Right cardiac atrium (tissue), 5 donors: Measurements from ENCODE around the gene ARIH2. TPM values are rescaled to one million over a fixed set of nuclear protein-coding genes. Genes with fewer than 3 reads are reported as not detected.
"Not testable (repeated sequence)": the region's sequence is repeated elsewhere in the genome, so short reads cannot be mapped to it uniquely, and the experiment has no call there.

Experiments used
- ATAC-seq, 2 donors: fragments of 200-7000 bp; cut with Tn5 transposase; one replicate each; pipeline versions ENCODE4 v1.8.0 to v1.9.1; 2020; ENCODE audit warnings: moderate library complexity in 2 of 2, mild to moderate bottlenecking in 1 of 2
- DNase-seq, 3 donors: peaks; one replicate each; pipeline ENCODE4 v3.0.0-alpha.2; 2020
- H3K27ac ChIP-seq: one replicate; pipeline ENCODE4 v1.5.1; 2013; ENCODE audit warnings: mild to moderate bottlenecking, low read length, control low read depth, moderate library complexity
- H3K27me3 ChIP-seq: one replicate; pipeline ENCODE4 v1.6.1; 2013; ENCODE audit not compliant: control insufficient read depth, insufficient read depth
- H3K4me1 ChIP-seq: one replicate; pipeline ENCODE4 v1.6.1; 2013; ENCODE audit warnings: low read length; ENCODE audit not compliant: control insufficient read depth, insufficient read depth
- H3K4me3 ChIP-seq: one replicate; pipeline ENCODE4 v1.5.1; 2013; ENCODE audit warnings: low read length, control low read depth
- H3K9me3 ChIP-seq: one replicate; pipeline ENCODE4 v1.6.1; 2013; ENCODE audit warnings: low read length; ENCODE audit not compliant: control insufficient read depth
- WGBS: extraction: QIAGEN DNeasy Blood & Tissue Kit; methylation state at CpG from one replicate; pipeline ENCODE4 v1.1.7; 2013; 5-methylcytosine and 5-hydroxymethylcytosine counted together
- intact Hi-C, 4 donors: fragments of 100-400 bp; cut with DNase I; formaldehyde crosslinking; loops; one replicate each; pipeline versions ENCODE4 v1.11.0 to v1.14.0; 2022 to 2023
- polyA plus RNA-seq: library from polyadenylated mRNA; stranded (reverse); fragments of 200-250 nt; gene quantifications from one replicate; pipeline ENCODE4 v1.2.3, GENCODE V29; 2013
- total RNA-seq, 4 donors: library from RNA; stranded (reverse); fragmentation: NEBNext Ultra II Directional; extraction: Animal tissue kit (Norgen Biotek cat#: 25700); gene quantifications; one replicate each; pipeline ENCODE4 v1.2.1, GENCODE V29; 2021
- donor health status: healthy with polysubstance abuse.
- donor health status: DM: no; HTN: yes; CAD: no.
- donor health status: DM: no; HTN: no; CAD: no.
- donor health status: DM: no; HTN: yes; CAD: no; lungs with severe emphysema.
- donor health status: DM: yes; HTN: yes; CAD: no.

Gene ARIH2
- total and polyA plus RNA-seq, 5 donors, result 62.2 to 122 (median 96.5) TPM

DNA sequence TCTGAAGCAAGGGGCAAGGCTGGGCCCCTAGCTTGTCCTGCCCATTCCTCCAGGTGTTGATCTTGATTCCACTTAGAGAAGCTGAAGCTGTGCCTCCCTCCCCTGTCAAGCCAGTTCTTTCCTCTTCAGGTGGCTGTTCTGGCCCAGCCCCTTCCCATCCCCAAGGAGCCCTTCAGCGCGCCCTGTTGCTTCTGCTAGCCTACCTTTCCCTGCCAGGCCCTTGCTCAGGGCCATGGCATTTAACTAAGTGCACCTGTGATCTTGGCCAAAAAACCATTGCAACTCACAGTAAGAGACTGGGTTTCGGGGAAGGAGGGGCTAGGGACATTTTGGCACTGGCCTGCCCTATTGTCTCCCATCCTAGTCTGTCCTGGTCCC is 86.7 kb downstream of the ARIH2 start:
- peaks cover 3% of the 10 kb centered on the region for H3K4me1 ChIP-seq
- 96% methylated on average over 3 of the region's 3 CpGs for WGBS
- no peak overlapping the region for H3K27ac ChIP-seq
- no peaks in the 10 kb centered on the region for H3K27me3 ChIP-seq
- ATAC-seq (no peak), DNase-seq (peak in 1 of 3 donors; percentile 23)
- intact Hi-C loops, result no loop called here
- no peaks in the 10 kb centered on the region for H3K9me3 ChIP-seq
- no peak overlapping the region for H3K4me3 ChIP-seq

DNA sequence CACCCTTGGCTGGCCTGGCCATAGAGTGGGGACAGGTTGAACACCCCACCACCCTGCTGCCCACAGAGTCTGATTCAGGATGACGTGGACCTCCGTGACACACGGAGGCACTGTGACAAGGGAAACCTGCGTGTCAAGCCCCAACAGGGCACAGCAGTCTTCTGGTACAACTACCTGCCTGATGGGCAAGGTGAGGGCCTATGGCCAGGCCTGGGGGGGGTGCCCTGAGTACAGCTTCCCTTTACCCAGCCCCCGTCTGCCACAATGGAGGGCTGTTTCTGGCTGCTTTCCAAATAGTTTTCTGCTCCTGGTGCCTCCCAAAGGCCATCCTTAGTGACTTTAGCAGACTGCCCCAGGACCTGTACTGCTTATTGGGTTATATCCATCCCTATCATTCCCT is 87.4 kb downstream of the ARIH2 start:
- no peak overlapping the region for H3K4me3 ChIP-seq

DNA sequence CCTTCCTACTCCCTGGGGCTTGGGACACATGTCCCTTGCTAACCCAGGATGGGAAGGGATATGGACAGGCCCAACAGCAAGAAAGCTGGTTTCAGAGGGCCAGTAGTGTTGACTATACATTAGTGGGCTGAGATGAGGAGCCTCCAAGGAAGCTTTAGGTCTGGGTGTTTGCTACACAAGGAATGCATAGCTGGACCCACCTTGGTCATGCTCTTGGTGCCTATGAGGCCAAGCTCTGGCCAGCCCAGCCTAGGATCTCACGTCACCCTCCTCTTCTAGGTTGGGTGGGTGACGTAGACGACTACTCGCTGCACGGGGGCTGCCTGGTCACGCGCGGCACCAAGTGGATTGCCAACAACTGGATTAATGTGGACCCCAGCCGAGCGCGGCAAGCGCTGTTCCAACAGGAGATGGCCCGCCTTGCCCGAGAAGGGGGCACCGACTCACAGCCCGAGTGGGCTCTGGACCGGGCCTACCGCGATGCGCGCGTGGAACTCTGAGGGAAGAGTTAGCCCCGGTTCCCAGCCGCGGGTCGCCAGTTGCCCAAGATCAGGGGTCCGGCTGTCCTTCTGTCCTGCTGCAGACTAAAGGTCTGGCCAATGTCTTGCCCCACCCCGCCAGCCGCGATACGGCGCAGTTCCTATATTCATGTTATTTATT is 87.9 kb downstream of the ARIH2 start:
- intact Hi-C loops, result no loop called here
- DNase-seq (peak; percentile 53 to 83 (median 78)), ATAC-seq (peak; percentile 2 to 17)
- Histone ChIP-seq H3K4me1 (peaks cover 3% of the 10 kb centered on the region), H3K27ac (peak overlapping the region; percentile 85), H3K27me3 (no peaks in the 10 kb centered on the region), H3K9me3 (no peaks in the 10 kb centered on the region), H3K4me3 (peak overlapping the region; percentile 67)
- 3% methylated on average over 32 of the region's 32 CpGs for WGBS

More for the DNA sequence above, 87.4 kb downstream of the ARIH2 start:
- Histone ChIP-seq H3K9me3 (no peaks in the 10 kb centered on the region), H3K27me3 (no peaks in the 10 kb centered on the region), H3K27ac (peak overlapping the region; percentile 85), H3K4me1 (peaks cover 3% of the 10 kb centered on the region)
- intact Hi-C loops, result no loop called here
- DNase-seq (peak in 2 of 3 donors; percentile 17 to 72), ATAC-seq (no peak)
- WGBS, result 95% methylated on average over 5 of the region's 5 CpGs

DNA sequence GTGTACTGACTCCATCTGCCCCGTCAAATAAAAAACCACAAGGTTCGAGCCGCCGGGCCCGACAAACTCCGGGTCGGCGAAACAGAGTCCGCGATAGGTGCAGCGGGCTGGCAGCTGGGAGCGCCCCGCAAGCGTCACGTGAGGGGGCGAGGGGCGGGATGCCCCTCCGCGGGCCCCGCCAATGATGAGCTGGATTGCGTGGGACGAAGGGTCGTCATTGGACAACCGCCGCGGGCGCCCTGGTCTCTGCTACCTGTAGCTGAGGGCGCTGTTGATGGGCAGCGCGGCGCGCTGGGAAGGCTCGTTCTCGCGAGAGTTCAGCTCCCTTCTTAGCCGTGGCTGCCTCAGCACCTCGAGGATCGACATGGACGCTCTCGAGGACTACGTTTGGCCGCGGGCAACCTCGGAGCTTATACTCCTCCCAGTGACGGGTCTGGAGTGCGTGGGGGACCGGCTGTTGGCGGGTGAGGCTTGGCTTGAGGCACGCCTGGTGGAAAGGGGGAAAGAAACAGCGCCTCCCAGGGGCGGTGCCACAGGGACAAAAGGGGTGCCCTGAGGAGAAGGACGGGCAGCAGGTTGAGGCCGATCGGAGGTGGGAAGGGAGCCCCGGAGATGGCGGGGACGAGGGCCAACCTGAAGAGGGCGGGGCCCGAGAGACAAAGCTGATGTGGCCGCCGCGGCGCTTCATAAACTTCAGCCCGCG is 88.6 kb downstream of the ARIH2 start, which contains the start of gene WDR6:
TSS of gene WDR6 (plus strand) at position 324 of the 703 bp plus-strand sequence. CDS start at position 365, 41 bp downstream.
- DNase-seq (peak; percentile 97 to 99 (median 99)), ATAC-seq (peak; percentile 92)
- peak within 1 kb of the TSS; percentile 67 for H3K4me3 ChIP-seq
- H3K27me3 ChIP-seq, result no peaks in the 10 kb centered on the region
- WGBS, result under 1% methylated on average over 65 of the region's 65 CpGs
- H3K4me1 ChIP-seq, result peaks cover 3% of the 10 kb centered on the region
- H3K27ac ChIP-seq, result peak within 1 kb of the TSS; percentile 85
- intact Hi-C loops, result no loop called here
- H3K9me3 ChIP-seq, result no peaks in the 10 kb centered on the region

DNA sequence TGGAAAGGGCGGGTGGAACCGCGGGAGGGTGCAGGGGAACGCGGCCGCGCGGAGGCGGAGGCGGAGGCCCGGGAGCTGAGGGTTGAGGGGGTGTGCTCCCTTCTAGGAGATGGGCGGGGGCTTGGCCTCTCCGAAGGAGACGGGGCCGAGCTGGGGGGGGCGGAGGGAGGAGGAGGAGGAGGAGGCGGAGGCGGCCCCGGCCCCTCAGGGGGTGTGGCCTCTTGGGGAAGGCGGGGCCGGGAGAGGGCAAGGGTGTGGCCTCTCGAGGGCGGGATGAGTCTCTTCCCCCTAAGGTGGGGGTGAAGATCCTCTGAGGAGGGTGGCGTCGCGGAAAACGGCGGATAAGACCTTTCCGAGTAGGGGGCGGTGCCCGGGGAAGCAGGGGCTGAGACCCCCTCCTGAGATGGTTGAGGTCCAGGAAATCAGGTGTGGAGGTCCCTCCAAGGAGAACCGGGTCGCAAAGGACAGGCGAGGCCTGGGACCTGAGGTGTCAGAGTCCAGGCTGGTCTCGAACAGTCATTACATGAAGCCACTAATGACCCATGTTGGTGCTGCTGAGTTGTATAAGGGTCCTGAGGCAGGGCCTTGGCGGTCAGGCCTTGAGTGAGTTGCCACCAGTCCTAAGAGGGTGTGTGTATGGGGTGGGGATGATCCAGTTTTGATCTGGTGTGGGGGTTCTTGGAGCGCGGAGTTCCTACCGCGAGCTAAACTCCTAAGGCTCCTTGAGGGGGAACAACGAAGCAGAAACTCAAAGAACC is 89.3 kb downstream of the ARIH2 start:
- peak; percentile 93 to 96 (median 95) for DNase-seq
- Histone ChIP-seq H3K9me3 (no peaks in the 10 kb centered on the region), H3K27ac (peak overlapping the region; percentile 55), H3K4me1 (peaks cover 3% of the 10 kb centered on the region), H3K27me3 (no peaks in the 10 kb centered on the region), H3K4me3 (peak overlapping the region; percentile 67)
- WGBS, result 17% methylated on average over 41 of the region's 41 CpGs
- ATAC-seq, result peak; percentile 86 to 87
- intact Hi-C loops, result no loop called here

DNA sequence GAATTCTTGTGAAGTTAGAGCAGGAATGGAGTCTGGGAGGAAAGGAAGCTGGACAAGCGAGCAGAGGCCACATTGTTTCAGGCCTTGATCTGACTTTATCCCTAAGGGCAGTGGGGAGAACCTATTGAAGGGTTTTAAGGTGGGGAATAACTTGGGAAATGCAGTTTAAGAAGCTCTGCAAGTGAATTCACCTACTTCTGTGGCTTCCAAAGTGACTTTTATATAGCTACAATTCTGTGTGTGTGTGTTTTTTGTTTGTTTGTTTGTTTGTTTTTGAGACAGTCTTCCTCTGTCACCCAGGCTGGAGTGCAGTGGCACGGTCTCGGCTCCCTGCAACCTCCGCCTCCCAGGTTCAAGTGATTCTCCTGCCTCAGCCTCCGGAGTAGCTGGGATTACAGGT is 90.0 kb downstream of the ARIH2 start:
- intact Hi-C loops, H3K27ac ChIP-seq, H3K9me3 ChIP-seq, H3K27me3 ChIP-seq, H3K4me1 ChIP-seq, H3K4me3 ChIP-seq, ATAC-seq: not testable (repeated sequence)
- WGBS, result 87% methylated on average over 5 of the region's 5 CpGs
- DNase-seq, result peak in 1 of 3 donors; percentile 23

DNA sequence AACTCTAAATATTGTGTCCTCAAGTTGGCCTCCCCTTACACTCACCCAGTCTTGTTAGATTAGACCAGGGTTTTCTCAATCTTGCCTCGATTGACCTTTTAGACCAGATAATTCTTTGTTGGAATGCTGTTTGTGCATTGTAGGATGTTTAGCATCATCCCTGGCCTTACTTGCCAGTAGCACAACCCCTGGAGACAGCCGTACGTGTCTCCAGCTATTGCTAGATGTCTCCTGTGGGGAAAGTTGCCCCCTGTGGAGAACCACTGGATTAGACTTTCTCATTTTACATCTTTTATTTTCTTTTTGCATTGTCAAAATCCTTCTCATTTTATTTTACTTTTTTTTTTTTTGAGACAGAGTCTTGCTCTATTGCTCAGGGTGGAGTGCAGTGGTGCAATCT is 90.8 kb downstream of the ARIH2 start:
- ATAC-seq (no peak), DNase-seq (peak in 1 of 3 donors; percentile 7)
- Histone ChIP-seq H3K27ac (no peak overlapping the region), H3K9me3 (no peaks in the 10 kb centered on the region), H3K27me3 (no peaks in the 10 kb centered on the region), H3K4me3 (no peak overlapping the region), H3K4me1 (peaks cover 3% of the 10 kb centered on the region)
- 58% methylated on average over 3 of the region's 3 CpGs for WGBS
- intact Hi-C loops, result no loop called here

DNA sequence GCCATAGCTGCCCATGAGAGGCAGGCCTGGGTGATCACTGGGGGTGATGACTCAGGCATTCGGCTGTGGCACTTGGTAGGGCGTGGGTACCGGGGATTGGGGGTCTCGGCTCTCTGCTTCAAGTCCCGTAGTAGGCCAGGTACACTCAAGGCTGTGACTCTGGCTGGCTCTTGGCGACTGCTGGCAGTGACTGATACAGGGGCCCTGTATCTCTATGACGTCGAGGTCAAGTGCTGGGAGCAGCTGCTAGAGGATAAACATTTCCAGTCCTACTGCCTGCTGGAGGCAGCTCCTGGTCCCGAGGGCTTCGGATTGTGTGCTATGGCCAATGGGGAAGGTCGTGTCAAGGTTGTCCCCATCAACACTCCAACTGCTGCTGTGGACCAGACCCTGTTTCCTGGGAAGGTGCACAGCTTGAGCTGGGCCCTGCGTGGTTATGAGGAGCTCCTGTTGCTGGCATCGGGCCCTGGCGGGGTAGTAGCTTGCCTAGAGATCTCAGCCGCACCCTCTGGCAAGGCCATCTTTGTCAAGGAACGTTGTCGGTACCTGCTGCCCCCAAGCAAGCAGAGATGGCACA is 93.9 kb downstream of the ARIH2 start:
- intact Hi-C loops, result no loop called here
- no peaks in the 10 kb centered on the region for H3K9me3 ChIP-seq
- no peaks in the 10 kb centered on the region for H3K27me3 ChIP-seq
- WGBS, result 59% methylated on average over 17 of the region's 17 CpGs
- DNase-seq (peak in 1 of 3 donors; percentile 58), ATAC-seq (no peak)
- H3K4me3 ChIP-seq, result no peak overlapping the region
- H3K27ac ChIP-seq, result no peak overlapping the region
- H3K4me1 ChIP-seq, result peaks cover 3% of the 10 kb centered on the region

DNA sequence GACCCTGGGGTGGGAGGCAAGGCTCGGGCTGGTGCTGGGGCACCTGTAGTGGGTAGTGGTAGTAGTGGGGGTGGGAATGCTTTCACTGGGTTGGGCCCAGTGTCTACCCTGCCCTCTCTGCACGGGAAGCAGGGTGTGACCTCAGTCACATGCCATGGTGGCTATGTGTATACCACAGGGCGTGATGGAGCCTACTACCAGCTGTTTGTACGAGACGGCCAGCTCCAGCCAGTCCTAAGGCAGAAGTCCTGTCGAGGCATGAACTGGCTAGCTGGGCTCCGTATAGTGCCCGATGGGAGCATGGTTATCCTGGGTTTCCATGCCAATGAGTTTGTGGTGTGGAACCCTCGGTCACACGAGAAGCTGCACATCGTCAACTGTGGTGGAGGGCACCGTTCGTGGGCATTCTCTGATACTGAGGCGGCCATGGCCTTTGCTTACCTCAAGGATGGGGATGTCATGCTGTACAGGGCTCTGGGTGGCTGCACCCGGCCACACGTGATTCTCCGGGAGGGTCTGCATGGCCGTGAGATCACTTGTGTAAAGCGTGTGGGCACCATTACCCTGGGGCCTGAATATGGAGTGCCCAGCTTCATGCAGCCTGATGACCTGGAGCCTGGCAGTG is 94.6 kb downstream of the ARIH2 start:
- peaks cover 5% of the 10 kb centered on the region for H3K4me1 ChIP-seq
- no peaks in the 10 kb centered on the region for H3K9me3 ChIP-seq
- ATAC-seq (no peak), DNase-seq (no peak)
- no peaks in the 10 kb centered on the region for H3K27me3 ChIP-seq
- no peak overlapping the region for H3K4me3 ChIP-seq
- no peak overlapping the region for H3K27ac ChIP-seq
- 81% methylated on average over 19 of the region's 19 CpGs for WGBS
- intact Hi-C loops, result no loop called here

DNA sequence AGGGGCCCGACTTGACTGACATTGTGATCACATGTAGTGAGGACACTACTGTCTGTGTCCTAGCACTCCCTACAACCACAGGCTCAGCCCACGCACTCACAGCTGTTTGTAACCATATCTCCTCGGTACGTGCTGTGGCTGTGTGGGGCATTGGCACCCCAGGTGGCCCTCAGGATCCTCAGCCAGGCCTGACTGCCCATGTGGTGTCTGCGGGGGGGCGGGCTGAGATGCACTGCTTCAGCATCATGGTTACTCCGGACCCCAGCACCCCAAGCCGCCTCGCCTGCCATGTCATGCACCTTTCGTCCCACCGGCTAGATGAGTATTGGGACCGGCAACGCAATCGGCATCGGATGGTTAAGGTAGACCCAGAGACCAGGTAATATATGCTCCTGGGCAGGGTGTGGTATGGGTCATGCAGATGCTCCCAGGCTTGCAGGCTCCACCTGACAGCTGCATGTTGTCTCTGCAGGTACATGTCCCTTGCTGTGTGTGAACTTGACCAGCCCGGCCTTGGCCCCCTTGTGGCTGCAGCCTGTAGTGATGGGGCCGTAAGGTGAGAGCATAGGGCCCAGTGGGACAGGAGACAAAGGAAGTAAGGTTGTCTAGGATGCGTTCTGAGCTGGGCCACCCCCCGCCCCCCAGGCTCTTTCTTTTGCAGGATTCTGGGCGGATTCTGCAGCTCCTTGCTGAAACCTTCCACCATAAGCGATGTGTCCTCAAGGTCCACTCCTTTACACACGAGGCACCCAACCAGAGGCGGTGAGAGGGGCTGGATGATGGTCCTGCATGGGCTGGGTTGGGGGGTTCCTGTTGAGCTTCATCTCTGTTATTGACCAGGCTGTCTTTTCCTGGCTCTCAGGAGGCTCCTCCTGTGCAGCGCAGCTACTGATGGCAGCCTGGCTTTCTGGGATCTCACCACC is 95.4 kb downstream of the ARIH2 start:
- no peaks in the 10 kb centered on the region for H3K27me3 ChIP-seq
- no peak overlapping the region for H3K4me3 ChIP-seq
- ATAC-seq, result no peak
- WGBS, result 85% methylated on average over 24 of the region's 24 CpGs
- H3K4me1 ChIP-seq, result peaks cover 5% of the 10 kb centered on the region
- no peak overlapping the region for H3K27ac ChIP-seq
- H3K9me3 ChIP-seq, result no peaks in the 10 kb centered on the region
- intact Hi-C loops, result no loop called here
- peak in 1 of 3 donors; percentile 73 for DNase-seq
